Common myeloid progenitor, CD34-positive (primary cell): Measurements from ENCODE around the gene RAD51B.

ENCODE experiments used
- CTCF ChIA-PET: fragments of 350-600 bp; sonication (Branson Sonifier 250); formaldehyde crosslinking; loops from one replicate; lab custom pipeline; 2021; ENCODE audit warnings: antibody characterized with exemption; lab: Charles Lee
- POLR2A ChIA-PET: fragments of 350-600 bp; sonication (Branson Sonifier 250); formaldehyde crosslinking; loops from one replicate; lab custom pipeline; 2021; ENCODE audit warnings: antibody characterized with exemption; lab: Charles Lee
- DNase-seq, 3 donors: peaks; one replicate each; pipeline versions ENCODE4 v3.0.0 to v3.0.0-alpha.2; 2013
- H3K27ac ChIP-seq, 2 experiments: 1 replicate in 1 of 2; 2 replicates in 1 of 2; pipeline ENCODE4 v1.7.0; 2013; ENCODE audit warnings: inconsistent platforms in 2 of 2, low read length in 2 of 2, mild to moderate bottlenecking in 2 of 2, low read depth in 1 of 2, moderate library complexity in 1 of 2; ENCODE audit not compliant: severe bottlenecking in 2 of 2, insufficient read depth in 1 of 2, poor library complexity in 1 of 2
- H3K27me3 ChIP-seq, 5 experiments: replicated peaks in 2 of 5; 1 replicate in 3 of 5; 2 replicates in 2 of 5; pipeline versions ENCODE4 v1.6.1 to v1.7.0; 2013; ENCODE audit warnings: low read length in 4 of 5, mild to moderate bottlenecking in 2 of 5, moderate library complexity in 2 of 5, inconsistent platforms in 1 of 5; ENCODE audit not compliant: insufficient read depth in 5 of 5, control insufficient read depth in 4 of 5
- H3K36me3 ChIP-seq, 4 experiments: 1 replicate in 2 of 4; 2 replicates in 2 of 4; pipeline versions ENCODE4 v1.6.1 to v1.7.0; 2013; ENCODE audit warnings: low read length in 3 of 4, control low read depth in 1 of 4, mild to moderate bottlenecking in 1 of 4; ENCODE audit not compliant: control insufficient read depth in 4 of 4, insufficient read depth in 4 of 4
- H3K4me1 ChIP-seq, 4 experiments: 1 replicate in 3 of 4; 2 replicates in 1 of 4; pipeline versions ENCODE4 v1.6.1 to v1.7.1; 2013; ENCODE audit warnings: low read length in 3 of 4, mild to moderate bottlenecking in 3 of 4, control low read depth in 1 of 4, inconsistent platforms in 1 of 4, moderate library complexity in 1 of 4; ENCODE audit not compliant: control insufficient read depth in 4 of 4, insufficient read depth in 4 of 4; ENCODE audit errors: control extremely low read depth in 1 of 4
- H3K4me3 ChIP-seq, 7 experiments: 1 replicate in 4 of 7; 2 replicates in 3 of 7; pipeline versions ENCODE4 v1.5.1 to v1.7.0; 2013; ENCODE audit warnings: mild to moderate bottlenecking in 7 of 7, low read length in 6 of 7, moderate library complexity in 6 of 7, inconsistent platforms in 2 of 7, low read depth in 2 of 7, control low read depth in 1 of 7; ENCODE audit not compliant: insufficient read depth in 4 of 7, control insufficient read depth in 1 of 7; ENCODE audit errors: extremely low read depth in 1 of 7
- H3K9me3 ChIP-seq, 5 experiments: 1 replicate in 4 of 5; 2 replicates in 1 of 5; pipeline versions ENCODE4 v1.6.1 to v1.7.1; 2013; ENCODE audit warnings: low read length in 4 of 5, mild to moderate bottlenecking in 2 of 5, inconsistent platforms in 1 of 5, low read depth in 1 of 5, moderate library complexity in 1 of 5; ENCODE audit not compliant: control insufficient read depth in 4 of 5, insufficient read depth in 2 of 5; ENCODE audit errors: control extremely low read depth in 1 of 5
- WGBS: methylation state at CpG from one replicate; pipeline ENCODE4 v1.1.5; 2013; ENCODE audit not compliant: insufficient coverage; 5-methylcytosine and 5-hydroxymethylcytosine counted together

The RAD51B gene

DNA sequence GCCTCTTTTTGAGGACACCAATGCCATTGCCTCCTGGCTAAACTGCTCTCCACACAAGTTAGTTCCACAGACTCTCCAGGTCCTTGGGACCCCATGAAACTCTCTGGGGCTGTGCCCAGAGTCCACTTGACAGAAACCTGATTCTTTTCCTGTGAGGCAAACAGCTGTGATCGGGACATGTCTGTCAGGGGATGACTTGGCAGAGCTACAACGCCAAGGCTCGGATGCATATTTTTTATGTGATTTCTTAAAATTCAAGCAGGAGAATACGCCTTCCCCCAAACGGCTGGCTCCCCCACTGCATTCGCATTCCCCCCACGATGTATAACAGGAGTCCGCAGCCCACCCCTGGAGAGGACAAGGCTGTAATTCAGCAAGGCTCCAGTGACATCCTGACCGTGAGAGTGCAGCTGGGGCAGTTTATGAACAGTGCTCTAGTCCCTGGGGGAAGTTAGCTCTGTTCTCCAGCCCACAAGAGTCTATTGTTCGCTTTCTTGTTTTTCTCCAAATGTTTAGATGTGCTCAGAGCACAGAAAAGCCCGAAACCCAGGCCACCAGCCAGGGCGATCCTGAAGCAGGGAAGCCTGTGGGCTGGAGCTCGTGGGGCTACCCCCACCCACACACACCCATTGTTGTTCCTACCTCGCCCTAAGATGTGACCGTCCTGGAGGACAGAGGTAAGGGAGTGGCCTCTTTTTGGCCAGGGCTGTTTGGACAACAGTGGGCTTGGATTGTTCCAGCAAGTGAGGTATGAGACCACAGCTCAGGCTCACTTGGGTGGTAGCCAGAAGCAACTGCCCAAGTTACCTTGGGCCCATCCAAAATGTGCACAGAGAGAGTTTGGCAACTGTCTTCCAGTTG, 813.8 kb downstream of the RAD51B start:
- Histone ChIP-seq H3K36me3 (no peaks in the 10 kb centered on the region), H3K4me1 (peaks cover 0 to 21% (median 14%) of the 10 kb centered on the region in 4 experiments), H3K27ac (no peak overlapping the region), H3K9me3 (no peaks in the 10 kb centered on the region), H3K4me3 (peak overlapping the region in 1 of 7 experiments; percentile 38), H3K27me3 (no peaks in the 10 kb centered on the region)
- POLR2A ChIA-PET, result interaction anchor here (0.7 kb wide), 1 partner anchor 296 kb away, joined by 3 read pairs; no protein-coding TSS in a partner anchor
- peak in 2 of 3 donors; percentile 60 to 74 for DNase-seq
- 33% methylated on average over 11 of the region's 15 CpGs for WGBS
- CTCF ChIA-PET, result interaction anchor here (0.6 to 2.5 kb wide), 8 partner anchors 10 to 1466 kb away, joined by 3 to 7 read pairs (median 3); no protein-coding TSS in a partner anchor

DNA sequence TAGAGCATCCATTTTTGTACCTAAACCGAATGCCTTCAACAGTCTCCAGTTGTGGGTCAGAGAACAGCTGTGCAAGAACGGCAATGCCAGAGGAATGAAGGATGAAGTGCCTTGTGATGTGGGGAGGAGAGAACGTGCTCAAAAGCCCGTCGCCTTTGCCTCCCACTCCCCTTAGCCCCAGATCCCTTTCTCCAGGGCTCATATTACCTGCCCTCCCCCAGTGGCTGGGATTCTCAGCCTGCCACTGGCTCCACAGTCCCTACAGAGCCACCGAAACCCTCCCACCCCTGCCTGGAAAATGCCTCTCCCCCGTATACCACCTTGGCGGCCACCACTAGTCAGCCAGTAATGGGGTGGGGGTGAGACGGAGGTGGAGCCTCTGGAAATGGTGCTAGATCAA, 814.8 kb downstream of the RAD51B start:
- peaks cover 0 to 20% (median 16%) of the 10 kb centered on the region in 4 experiments for H3K4me1 ChIP-seq
- no peaks in the 10 kb centered on the region for H3K9me3 ChIP-seq
- 100% methylated on average over 2 of the region's 9 CpGs for WGBS
- H3K27ac ChIP-seq, result no peak overlapping the region
- DNase-seq, result no peak
- no peak overlapping the region for H3K4me3 ChIP-seq
- ChIA-PET CTCF (interaction anchor here (1.2 kb wide), 1 partner anchor 26 kb away, joined by 3 read pairs; no protein-coding TSS in a partner anchor), POLR2A (no interaction called here)
- no peaks in the 10 kb centered on the region for H3K36me3 ChIP-seq
- no peaks in the 10 kb centered on the region for H3K27me3 ChIP-seq

DNA sequence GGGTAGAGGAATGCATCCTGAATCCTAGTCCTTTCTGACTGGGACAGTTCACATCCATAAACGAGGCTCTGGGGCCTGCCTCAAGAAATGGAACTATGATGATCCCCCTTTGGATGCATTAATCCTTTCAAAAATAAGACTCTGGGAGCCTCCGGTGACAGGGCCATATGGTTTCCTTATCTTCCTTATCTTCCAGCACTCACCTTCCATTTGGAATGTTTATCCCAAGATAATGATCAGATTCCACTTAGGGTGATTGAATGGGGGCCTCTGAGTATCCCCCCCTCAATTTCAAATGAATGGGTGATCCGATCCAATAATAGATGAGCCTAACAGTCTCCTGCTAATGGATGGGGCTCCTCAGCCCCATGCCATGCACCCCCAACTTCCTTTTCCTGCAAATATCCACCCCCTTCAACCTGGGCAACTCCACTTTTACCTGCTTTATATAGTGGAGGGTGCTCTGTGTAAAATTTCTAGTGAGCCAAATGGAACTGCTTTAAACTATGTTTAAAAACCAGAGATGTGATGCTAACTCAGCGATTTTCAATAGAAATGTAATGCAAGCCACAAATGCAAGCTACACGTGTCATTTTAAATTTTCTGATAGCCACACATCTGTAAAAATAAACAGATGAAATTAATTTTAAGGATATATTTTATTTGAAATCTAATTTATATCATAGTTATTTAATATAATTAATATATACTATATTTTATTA, 815.5 kb downstream of the RAD51B start:
- 100% methylated on average over 2 of the region's 5 CpGs for WGBS
- CTCF ChIA-PET, result no interaction called here

DNA sequence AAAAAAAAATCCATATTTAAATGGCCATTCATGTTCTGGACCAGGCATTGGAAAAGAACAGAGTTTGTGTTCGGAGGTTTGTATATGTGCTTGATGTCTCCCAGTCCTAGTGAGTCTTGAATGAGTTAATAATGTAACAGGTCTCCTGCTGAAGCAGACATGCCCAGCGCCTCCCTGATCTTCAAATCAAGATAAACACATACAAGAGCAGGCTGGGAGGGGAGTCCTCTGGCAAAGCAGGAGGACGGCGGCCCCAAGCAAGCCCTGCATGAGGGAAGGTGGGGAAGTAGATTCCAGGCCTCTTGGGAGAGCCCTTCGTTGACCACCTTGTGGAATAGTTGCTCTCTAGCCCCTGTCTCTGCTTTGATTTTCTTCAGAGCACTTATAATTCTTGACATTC, 817.0 kb downstream of the RAD51B start:
- H3K27ac ChIP-seq, result no peak overlapping the region
- WGBS, result 100% methylated on average over 3 of the region's 5 CpGs
- CTCF ChIA-PET, result interaction anchor here (0.6 kb wide), 1 partner anchor 9 kb away, joined by 3 read pairs; no protein-coding TSS in a partner anchor
- peaks cover 0 to 20% (median 16%) of the 10 kb centered on the region in 4 experiments for H3K4me1 ChIP-seq
- no peak overlapping the region for H3K4me3 ChIP-seq
- POLR2A ChIA-PET, result no interaction called here
- peaks cover 0 to 12% (median 4%) of the 10 kb centered on the region in 5 experiments for H3K9me3 ChIP-seq
- H3K27me3 ChIP-seq, result no peaks in the 10 kb centered on the region
- no peaks in the 10 kb centered on the region for H3K36me3 ChIP-seq
- DNase-seq, result no peak

More for the DNA sequence above, 815.5 kb downstream of the RAD51B start:
- Histone ChIP-seq H3K4me3 (no peak overlapping the region), H3K4me1 (peaks cover 0 to 20% (median 16%) of the 10 kb centered on the region in 4 experiments), H3K27me3 (no peaks in the 10 kb centered on the region), H3K27ac (no peak overlapping the region), H3K9me3 (no peaks in the 10 kb centered on the region), H3K36me3 (no peaks in the 10 kb centered on the region)
- POLR2A ChIA-PET, result no interaction called here
- DNase-seq, result no peak

DNA sequence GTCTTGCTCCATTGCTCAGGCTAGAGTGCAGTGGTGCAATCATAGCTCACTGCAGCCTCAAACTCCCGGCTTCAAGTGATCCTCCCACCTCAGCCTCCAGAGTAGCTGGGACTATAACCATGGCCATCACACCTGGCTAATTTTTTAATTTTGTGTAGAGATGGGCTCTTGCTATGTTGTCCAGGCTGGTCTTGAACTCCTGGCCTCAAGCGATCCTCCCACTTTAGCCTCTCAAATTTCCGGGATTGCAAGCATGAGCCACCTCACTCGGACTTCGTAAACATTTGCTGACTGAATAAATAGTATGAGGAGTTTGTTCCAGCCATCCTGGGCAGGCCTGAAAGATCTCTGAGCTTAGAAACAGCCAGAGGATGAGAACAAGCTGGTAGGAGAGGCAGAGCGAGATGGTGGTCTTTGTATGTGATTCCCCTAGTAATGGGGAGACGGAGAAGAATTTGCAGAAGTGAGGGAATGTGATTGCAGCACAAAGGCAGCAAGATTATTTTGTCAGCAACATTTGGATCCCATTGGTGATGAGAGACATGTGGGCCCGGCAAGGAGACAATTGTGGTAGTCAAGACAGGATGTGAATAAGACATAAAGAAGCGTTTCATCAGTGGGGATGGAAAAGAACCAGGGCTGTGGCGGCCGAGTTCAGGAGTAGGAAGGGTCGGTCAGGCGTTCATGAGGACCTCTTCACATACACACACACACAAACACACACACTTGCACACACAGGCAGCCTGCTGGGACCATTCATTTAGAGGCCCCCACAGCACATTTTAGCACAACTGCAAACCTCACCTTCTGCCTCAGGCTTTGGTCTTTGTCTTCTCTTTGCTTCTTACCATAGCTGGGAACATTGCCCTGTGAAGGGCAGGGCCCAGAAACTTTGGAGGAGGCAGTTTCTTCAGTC, 817.8 kb downstream of the RAD51B start:
- DNase-seq, result no peak
- peaks cover 0 to 16% (median 5%) of the 10 kb centered on the region in 5 experiments for H3K9me3 ChIP-seq
- 93% methylated on average over 10 of the region's 13 CpGs for WGBS
- ChIA-PET CTCF (interaction anchor here (0.6 to 1.7 kb wide), 5 partner anchors 8 to 45 kb away, joined by 3 to 12 read pairs (median 3); no protein-coding TSS in a partner anchor), POLR2A (no interaction called here)
- no peak overlapping the region for H3K27ac ChIP-seq
- H3K4me3 ChIP-seq, result no peak overlapping the region
- H3K36me3 ChIP-seq, result no peaks in the 10 kb centered on the region
- H3K27me3 ChIP-seq, result no peaks in the 10 kb centered on the region
- H3K4me1 ChIP-seq, result peaks cover 0 to 20% (median 16%) of the 10 kb centered on the region in 4 experiments

DNA sequence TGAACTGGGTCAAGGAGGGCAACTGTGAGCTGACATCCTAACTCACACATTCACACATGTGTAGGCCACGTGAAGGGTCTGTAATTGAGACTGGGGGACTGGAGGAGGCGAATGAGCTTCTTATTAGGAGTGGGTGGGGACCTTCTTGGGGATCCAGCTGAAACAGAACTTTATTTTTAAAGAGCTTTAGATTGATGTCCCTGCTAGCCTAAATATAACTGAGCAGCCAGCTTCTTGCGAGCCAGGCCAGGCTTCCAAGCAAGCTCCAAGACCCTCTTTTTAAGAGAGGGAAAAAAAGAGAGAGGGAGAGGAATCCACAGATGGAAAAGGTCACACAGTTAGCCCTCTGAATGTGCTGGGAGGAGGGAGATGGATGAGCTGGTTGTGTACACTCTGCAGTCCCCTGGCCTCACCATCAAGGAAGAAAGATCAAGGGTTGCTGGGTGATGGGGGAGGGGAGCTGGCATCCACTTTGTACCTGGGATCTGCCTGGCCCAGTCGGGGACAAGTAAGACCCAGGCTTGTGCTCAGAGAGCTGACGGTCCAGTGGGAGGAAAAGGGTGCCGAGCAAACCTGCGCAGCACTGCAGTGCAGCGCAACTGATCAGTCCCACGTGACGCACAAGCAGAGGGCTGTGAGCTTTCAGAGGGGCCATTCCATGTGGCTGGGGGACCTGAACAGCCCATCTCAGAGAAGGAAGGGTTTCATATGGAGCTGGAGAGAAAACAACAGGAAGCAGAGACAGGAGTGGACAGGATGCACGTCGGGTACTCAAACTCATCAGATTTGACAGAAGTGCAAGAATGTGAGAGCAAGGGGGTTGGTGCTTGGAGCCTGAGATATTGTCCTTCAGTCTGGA, 818.8 kb downstream of the RAD51B start:
- WGBS, result 78% methylated on average over 10 of the region's 12 CpGs
- Histone ChIP-seq H3K36me3 (no peaks in the 10 kb centered on the region), H3K4me1 (peaks cover 0 to 15% (median 11%) of the 10 kb centered on the region in 4 experiments), H3K9me3 (peaks cover 0 to 16% (median 5%) of the 10 kb centered on the region in 5 experiments), H3K27ac (no peak overlapping the region), H3K27me3 (no peaks in the 10 kb centered on the region), H3K4me3 (no peak overlapping the region)
- DNase-seq, result no peak
- ChIA-PET CTCF (interaction anchor here (1.0 to 1.7 kb wide), 5 partner anchors 10 to 47 kb away, joined by 3 to 12 read pairs (median 3); no protein-coding TSS in a partner anchor), POLR2A (no interaction called here)
